ENCODE results near the gene HBEGF.
A peak's percentile ranks its signal among the peaks of the same experiment; 100 is the strongest.
"Not testable (repeated sequence)": the region's sequence is repeated elsewhere in the genome, so short reads cannot be mapped to it uniquely, and the experiment has no call there.

The HBEGF gene

GRCh38 chr5:140360681-140361479, 14.5 kb upstream of the HBEGF start:
- no peak for DNase-seq

GRCh38 chr5:140360101-140360500, 13.7 kb upstream of the HBEGF start, which contains the start of gene SLC4A9:
SLC4A9 (plus strand) TSS chr5:140360194; CDS start chr5:140360237, 43 bp downstream.
- no peak for DNase-seq

GRCh38 chr5:140358738-140359310, 12.4 kb upstream of the HBEGF start:
- no peak for DNase-seq

- peak; percentile 61 for DNase-seq
Observed at GRCh38 chr5:140357726-140358093, 11.3 kb upstream of the HBEGF start.

GRCh38 chr5:140356853-140357725, 10.7 kb upstream of the HBEGF start:
- DNase-seq, result no peak

GRCh38 chr5:140355546-140355945, 9.1 kb upstream of the HBEGF start:
- no peak for DNase-seq

GRCh38 chr5:140351609-140352334, 5.4 kb upstream of the HBEGF start:
- peak; percentile 76 for DNase-seq

GRCh38 chr5:140349244-140349643, 2.8 kb upstream of the HBEGF start:
- no peak for DNase-seq

GRCh38 chr5:140348104-140348503, 1.7 kb upstream of the HBEGF start:
- no peak for DNase-seq

- DNase-seq, result no peak
Observed at GRCh38 chr5:140347360-140347759, 957 bp upstream of the HBEGF start.

- no peak for DNase-seq
Observed at GRCh38 chr5:140345919-140346347, 470 bp downstream of the HBEGF start.

- no peak for DNase-seq
Observed at GRCh38 chr5:140344683-140345423, 1.6 kb downstream of the HBEGF start.

- DNase-seq, result not testable (repeated sequence)
Observed at GRCh38 chr5:140343849-140344248, 2.6 kb downstream of the HBEGF start.

GRCh38 chr5:140342896-140343295, 3.5 kb downstream of the HBEGF start:
- DNase-seq, result no peak

GRCh38 chr5:140342287-140342686, 4.1 kb downstream of the HBEGF start:
- peak; percentile 42 for DNase-seq

- DNase-seq, result no peak
Observed at GRCh38 chr5:140341591-140341990, 4.8 kb downstream of the HBEGF start.

GRCh38 chr5:140340605-140341121, 5.7 kb downstream of the HBEGF start:
- DNase-seq, result no peak

- DNase-seq, result no peak
Observed at GRCh38 chr5:140339636-140340035, 6.8 kb downstream of the HBEGF start.

GRCh38 chr5:140338908-140339307, 7.5 kb downstream of the HBEGF start:
- no peak for DNase-seq

- DNase-seq, result no peak
Observed at GRCh38 chr5:140338336-140338735, 8.1 kb downstream of the HBEGF start.

GRCh38 chr5:140337880-140338279, 8.5 kb downstream of the HBEGF start:
- no peak for DNase-seq

GRCh38 chr5:140336388-140336787, 10.0 kb downstream of the HBEGF start:
- DNase-seq, result no peak

All from central memory CD4-positive, alpha-beta T cell (primary cell).